ENCODE results near the gene NFXL1. TPM values are rescaled to one million over a fixed set of nuclear protein-coding genes. Genes with fewer than 3 reads are reported as not detected.

NFXL1 gene
- total RNA-seq, 1 donor from 2014 or later = 5.6 TPM

- peak in 1 of 2 donors; percentile 46 for DNase-seq (ENCODE audit: low read depth in 2 of 2)
Observed at GRCh38 chr4:47835494-47835893, 78.9 kb downstream of the NFXL1 start.

- no peak for DNase-seq (ENCODE audit: low read depth in 2 of 2)
Observed at GRCh38 chr4:47831026-47831679, 83.2 kb downstream of the NFXL1 start.

- no peak for DNase-seq (ENCODE audit: low read depth in 2 of 2)
Observed at GRCh38 chr4:47830265-47831025, 83.9 kb downstream of the NFXL1 start.

GRCh38 chr4:47829438-47829837, 84.9 kb downstream of the NFXL1 start:
- no peak for DNase-seq (ENCODE audit: low read depth in 2 of 2)

GRCh38 chr4:47827343-47828047, 86.9 kb downstream of the NFXL1 start:
- no peak for DNase-seq (ENCODE audit: low read depth in 2 of 2)

- DNase-seq (ENCODE audit: low read depth in 2 of 2) = no peak
Observed at GRCh38 chr4:47824840-47825239, 89.5 kb downstream of the NFXL1 start.

GRCh38 chr4:47819178-47819577, 95.2 kb downstream of the NFXL1 start:
- DNase-seq (ENCODE audit: low read depth in 2 of 2) = peak in 1 of 2 donors; percentile 7

GRCh38 chr4:47817275-47817674, 97.1 kb downstream of the NFXL1 start:
- DNase-seq (ENCODE audit: low read depth in 2 of 2) = no peak

GRCh38 chr4:47816748-47817147, 97.6 kb downstream of the NFXL1 start:
- no peak for DNase-seq (ENCODE audit: low read depth in 2 of 2)

- DNase-seq (ENCODE audit: low read depth in 2 of 2) = no peak
Observed at GRCh38 chr4:47814618-47815295, 99.6 kb downstream of the NFXL1 start.

GRCh38 chr4:47809654-47810203, 104.7 kb downstream of the NFXL1 start:
- no peak for DNase-seq (ENCODE audit: low read depth in 2 of 2)

- DNase-seq (ENCODE audit: low read depth in 2 of 2) = no peak
Observed at GRCh38 chr4:47804598-47804997, 109.8 kb downstream of the NFXL1 start.

GRCh38 chr4:47801481-47802002, 112.8 kb downstream of the NFXL1 start:
- DNase-seq (ENCODE audit: low read depth in 2 of 2) = no peak

- DNase-seq (ENCODE audit: low read depth in 2 of 2) = no peak
Observed at GRCh38 chr4:47798165-47798564, 116.2 kb downstream of the NFXL1 start.

Other genes starting within 250 kb of the NFXL1 start
- under 0.01 TPM in 2 replicates for gene CORIN, start 76.5 kb downstream of the NFXL1 start, total RNA-seq
- not detected in 2 replicates for gene CNGA1, start 102.1 kb upstream of the NFXL1 start, total RNA-seq
- under 0.01 and 0.20 TPM in 2 replicates for gene NIPAL1, start 102.2 kb upstream of the NFXL1 start, total RNA-seq
- 0.20 TPM in 1 of 2 replicates, not detected in the other for gene TXK, start 219.7 kb upstream of the NFXL1 start, total RNA-seq

All from lung microvascular endothelial cell (primary cell).